Fibroblast of pulmonary artery (primary cell): Measurements from ENCODE around the gene PCDHB7.
"Not testable (repeated sequence)": the region's sequence is repeated elsewhere in the genome, so short reads cannot be mapped to it uniquely, and the experiment has no call there.

Source experiments
- DNase-seq: peaks from one replicate; pipeline ENCODE4 v3.0.0-alpha.2; 2010; ENCODE audit warnings: low read depth
- H3K4me3 ChIP-seq: replicated peaks from 2 replicates; pipeline ENCODE4 v1.5.1; 2011; ENCODE audit warnings: low read depth, mild to moderate bottlenecking, control low read depth, low read length, moderate library complexity
- CTCF ChIP-seq: IDR thresholded peaks from 2 replicates; pipeline ENCODE4 v1.5.1; 2011; ENCODE audit warnings: mild to moderate bottlenecking, control low read depth, low read length, inconsistent platforms; ENCODE audit errors: missing control alignments

The PCDHB7 gene

DNA sequence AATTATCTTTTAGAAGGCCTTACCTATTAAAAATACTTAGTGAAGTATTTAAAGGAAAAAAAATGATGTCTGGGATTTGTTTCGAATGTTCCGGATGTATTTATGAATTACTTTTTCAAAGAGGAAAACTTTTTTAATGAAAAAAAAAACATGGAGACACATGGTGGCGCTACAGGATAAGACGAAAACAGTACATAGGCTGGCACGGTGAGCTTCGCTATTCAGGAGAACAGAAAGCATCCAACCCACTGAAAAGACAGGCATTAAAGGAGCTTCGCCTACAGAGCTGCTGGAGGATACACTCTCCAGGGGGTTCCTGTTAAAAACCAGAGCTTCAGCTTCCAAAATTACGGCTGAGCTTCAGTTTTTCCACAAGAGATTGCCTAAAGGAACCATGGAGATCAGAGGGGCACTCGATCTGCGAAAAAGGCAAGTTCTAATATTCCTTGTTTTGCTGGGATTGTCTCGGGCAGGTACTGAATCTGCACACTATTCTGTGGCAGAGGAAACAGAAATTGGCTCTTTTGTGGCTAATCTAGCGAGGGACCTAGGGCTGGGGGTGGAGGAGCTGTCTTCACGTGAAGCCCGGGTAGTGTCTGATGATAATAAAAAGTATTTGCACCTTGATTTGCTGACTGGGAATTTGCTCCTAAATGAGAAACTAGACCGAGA, 50.8 kb downstream of the PCDHB7 start, which contains the start of gene PCDHB14:
Gene PCDHB14 (plus strand): TSS at position 232 of the 672 bp plus-strand sequence. CDS start 163 bp downstream, at position 395.
- peak; percentile 20 for TF ChIP-seq CTCF
- peak; percentile 60 for DNase-seq
- H3K4me3 ChIP-seq = peak within 1 kb of the TSS; percentile 47

DNA sequence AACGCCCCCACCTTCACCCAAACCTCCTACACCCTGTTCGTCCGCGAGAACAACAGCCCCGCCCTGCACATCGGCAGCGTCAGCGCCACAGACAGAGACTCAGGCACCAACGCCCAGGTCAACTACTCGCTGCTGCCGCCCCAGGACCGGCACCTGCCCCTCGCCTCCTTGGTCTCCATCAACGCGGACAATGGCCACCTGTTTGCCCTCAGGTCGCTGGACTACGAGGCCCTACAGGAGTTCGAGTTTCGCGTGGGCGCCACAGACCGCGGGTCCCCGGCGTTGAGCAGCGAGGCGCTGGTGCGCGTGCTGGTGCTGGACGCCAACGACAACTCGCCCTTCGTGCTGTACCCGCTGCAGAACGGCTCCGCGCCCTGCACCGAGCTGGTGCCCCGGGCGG, 52.4 kb downstream of the PCDHB7 start:
- H3K4me3 ChIP-seq, DNase-seq: not testable (repeated sequence)

GRCh38 chr5:141225421-141225820, 53.0 kb downstream of the PCDHB7 start:
- not testable (repeated sequence) for H3K4me3 ChIP-seq, DNase-seq
